ENCODE data around the gene NOSIP.

The NOSIP gene

DNA sequence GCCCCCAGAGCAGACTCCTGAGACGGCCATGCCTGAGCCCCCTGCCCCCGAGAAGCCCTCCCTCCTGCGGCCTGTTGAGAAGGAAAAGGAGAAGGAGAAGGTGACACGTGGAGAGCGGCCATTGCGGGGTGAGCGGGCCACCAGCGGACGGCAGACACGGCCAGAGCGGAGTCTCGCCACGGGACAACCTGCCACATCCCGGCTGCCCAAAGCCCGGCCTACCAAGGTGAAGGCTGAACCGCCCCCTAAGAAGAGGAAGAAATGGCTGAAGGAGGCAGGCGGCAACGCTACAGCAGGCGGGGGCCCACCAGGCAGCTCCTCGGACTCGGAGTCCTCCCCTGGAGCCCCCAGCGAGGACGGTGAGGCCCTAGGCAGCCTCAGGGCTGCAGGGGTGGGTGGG is 35.5 kb upstream of the NOSIP start:
- no peak overlapping the region for H3K4me3 ChIP-seq (ENCODE audit: low read depth, low read length)
- TF ChIP-seq, protein P1, sequence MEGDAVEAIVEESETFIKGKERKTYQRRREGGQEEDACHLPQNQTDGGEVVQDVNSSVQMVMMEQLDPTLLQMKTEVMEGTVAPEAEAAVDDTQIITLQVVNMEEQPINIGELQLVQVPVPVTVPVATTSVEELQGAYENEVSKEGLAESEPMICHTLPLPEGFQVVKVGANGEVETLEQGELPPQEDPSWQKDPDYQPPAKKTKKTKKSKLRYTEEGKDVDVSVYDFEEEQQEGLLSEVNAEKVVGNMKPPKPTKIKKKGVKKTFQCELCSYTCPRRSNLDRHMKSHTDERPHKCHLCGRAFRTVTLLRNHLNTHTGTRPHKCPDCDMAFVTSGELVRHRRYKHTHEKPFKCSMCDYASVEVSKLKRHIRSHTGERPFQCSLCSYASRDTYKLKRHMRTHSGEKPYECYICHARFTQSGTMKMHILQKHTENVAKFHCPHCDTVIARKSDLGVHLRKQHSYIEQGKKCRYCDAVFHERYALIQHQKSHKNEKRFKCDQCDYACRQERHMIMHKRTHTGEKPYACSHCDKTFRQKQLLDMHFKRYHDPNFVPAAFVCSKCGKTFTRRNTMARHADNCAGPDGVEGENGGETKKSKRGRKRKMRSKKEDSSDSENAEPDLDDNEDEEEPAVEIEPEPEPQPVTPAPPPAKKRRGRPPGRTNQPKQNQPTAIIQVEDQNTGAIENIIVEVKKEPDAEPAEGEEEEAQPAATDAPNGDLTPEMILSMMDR (IDR thresholded peaks at IDR 0.05; ENCODE audit: low read depth, low read length): no peak

DNA sequence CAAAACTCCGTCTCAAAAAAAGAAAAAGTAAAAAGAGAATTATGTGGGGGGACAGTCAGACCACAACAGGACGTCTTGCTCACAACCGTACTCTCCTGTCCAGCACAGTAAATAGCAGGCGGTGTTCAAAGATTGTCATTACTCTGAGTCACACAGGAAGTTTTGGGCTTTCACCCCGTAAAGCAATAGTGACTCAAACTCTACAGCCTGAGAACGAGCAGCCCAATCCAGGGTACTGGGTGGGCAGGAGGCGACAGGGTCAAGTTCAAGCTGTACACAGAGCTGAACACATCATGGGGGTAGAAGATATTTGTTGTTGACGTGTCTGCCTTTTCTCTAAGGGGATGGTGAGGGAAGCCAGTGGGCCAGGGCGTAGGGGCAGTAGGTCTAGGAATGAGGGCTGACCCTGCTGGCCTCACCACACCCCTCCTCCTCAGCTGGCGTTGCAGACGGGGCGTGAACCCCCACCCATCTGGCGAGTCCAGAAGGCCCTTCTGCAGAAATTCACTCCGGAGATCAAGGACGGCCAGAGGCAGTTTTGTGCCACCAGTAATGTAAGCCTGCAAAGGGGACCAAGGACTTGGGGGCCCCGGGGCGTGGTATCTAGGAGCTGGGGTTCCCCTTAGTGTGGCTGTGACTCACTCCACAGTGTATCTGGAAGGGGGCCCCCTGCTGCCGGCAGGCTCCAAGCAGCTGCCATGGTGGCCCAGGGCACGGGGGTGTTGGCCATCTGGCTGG is 33.9 kb upstream of the NOSIP start:
- peak overlapping the region; percentile 18; the same call in 1 of the 2 replicates for H3K4me3 ChIP-seq (ENCODE audit: low read depth, low read length)
- TF ChIP-seq, protein P1 (IDR thresholded peaks at IDR 0.05; ENCODE audit: low read depth, low read length): 0 out of 2 replicates have a peak, but pooled peaks have one; percentile 19

DNA sequence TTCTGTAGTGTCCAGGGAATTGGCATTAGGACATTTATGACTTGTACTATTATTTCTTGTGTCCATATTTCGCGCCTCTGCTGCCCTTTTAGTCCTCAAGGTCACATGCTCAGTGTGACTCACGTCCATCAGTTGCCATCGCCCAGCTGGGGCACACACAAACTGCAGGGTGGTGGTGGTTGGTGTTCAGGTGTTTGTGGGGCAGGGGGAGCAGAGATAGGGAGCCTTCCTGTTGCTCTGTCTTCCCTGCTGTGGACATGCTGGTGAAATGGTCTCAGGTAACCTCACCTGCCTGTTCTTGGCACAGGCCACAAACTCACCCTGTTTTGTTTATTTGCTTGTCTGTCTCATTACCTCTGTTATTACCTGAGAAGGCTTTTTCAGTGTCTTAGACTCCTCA is 33.0 kb upstream of the NOSIP start:
- TF ChIP-seq, protein P1 (IDR thresholded peaks at IDR 0.05; ENCODE audit: low read depth, low read length): no peak
- H3K4me3 ChIP-seq (ENCODE audit: low read depth, low read length): no peak overlapping the region

DNA sequence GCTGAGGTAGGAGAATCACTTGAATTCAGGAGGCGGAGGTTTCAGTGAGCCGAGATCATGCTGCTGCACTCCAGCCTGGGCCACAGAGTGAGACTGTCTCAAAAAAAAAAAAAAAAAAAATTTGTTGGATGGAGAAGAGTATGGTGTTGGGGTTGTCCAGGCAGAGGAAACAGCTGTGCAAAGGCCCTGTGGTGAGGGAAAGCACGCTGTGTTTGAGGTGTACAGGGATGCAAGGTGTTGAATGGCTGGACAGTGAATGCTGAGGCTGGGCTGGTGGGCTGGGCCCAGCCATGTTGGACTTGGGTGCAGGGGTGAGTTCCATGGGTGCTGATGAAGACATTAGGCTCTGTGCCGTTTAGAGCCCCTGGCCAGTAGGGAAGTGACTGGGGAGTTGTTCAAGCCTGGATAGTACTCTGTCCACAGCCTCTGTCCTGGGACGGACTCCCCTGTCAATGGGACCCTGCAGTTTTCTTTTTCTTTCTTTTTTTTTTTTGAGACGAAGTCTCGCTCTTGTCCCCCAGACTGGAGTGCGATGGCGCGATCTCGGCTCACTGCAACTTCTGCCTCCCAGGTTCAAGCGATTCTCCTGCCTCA is 29.2 kb upstream of the NOSIP start:
- TF ChIP-seq, protein P1 (IDR thresholded peaks at IDR 0.05; ENCODE audit: low read depth, low read length): no peak
- H3K4me3 ChIP-seq (ENCODE audit: low read depth, low read length): no peak overlapping the region

DNA sequence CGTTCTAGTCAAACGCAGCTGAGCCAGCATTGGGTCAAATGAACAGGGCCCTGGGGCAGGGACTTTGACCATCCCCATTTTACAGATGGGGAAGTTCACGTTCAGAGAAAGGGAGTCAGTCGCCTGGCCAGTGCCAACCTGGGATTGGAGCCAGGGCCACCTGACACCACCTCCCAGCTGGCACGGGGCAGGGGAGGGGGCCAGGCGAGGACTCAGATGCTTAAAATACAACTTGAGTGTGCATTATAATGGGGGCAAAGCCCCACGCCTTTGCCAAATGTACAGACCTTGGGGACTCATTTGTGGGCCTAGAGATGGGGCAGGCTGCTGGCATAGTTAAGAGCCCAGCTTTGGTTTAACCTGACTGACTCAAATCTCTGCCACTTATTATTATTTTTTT is 25.2 kb upstream of the NOSIP start:
- H3K4me3 ChIP-seq (ENCODE audit: low read depth, low read length): no peak overlapping the region
- TF ChIP-seq, protein P1 (IDR thresholded peaks at IDR 0.05; ENCODE audit: low read depth, low read length): no peak

DNA sequence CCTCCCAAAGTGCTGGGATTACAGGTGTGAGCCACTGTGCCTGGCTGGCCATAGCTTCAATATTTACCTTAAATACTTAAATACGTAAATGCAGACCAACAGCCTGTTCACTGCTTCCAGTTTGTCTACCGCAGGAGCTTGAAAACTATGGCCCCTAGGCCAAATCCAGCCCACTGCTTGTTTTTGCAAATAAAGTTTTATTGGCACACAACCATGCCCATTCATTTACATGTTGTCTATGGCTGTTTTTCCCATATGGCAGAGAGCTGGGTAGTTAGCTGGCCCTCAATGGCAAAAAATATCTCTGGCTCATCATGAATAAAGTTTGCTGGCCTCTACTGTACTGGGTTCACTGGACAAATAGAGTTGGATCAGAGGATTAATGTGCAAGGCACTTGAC is 22.4 kb upstream of the NOSIP start:
- TF ChIP-seq, protein P1 (IDR thresholded peaks at IDR 0.05; ENCODE audit: low read depth, low read length): no peak
- H3K4me3 ChIP-seq (ENCODE audit: low read depth, low read length): no peak overlapping the region

DNA sequence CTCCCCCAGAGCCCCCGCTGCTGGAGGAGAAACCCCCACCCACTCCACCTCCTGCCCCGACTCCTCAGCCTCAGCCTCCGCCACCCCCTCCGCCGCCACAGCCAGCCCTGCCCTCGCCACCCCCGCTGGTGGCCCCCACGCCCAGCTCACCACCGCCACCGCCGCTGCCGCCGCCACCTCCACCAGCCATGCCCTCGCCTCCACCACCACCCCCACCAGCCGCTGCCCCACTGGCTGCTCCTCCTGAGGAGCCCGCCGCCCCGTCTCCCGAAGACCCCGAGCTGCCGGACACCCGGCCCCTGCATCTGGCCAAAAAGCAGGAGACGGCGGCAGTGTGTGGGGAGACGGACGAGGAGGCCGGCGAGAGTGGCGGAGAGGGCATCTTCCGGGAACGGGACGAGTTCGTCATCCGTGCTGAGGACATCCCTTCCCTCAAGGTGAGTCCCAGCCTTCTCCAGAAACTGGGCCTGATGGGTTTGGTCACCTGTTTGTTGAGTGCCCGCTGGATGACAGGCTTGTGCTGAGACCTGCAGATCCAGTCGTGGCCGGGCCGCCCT is 21.2 kb upstream of the NOSIP start:
- TF ChIP-seq, protein P1 (IDR thresholded peaks at IDR 0.05; ENCODE audit: low read depth, low read length): no peak
- H3K4me3 ChIP-seq (ENCODE audit: low read depth, low read length): no peak overlapping the region
